ENCODE data around the gene CGB8.

Gene CGB8

DNA sequence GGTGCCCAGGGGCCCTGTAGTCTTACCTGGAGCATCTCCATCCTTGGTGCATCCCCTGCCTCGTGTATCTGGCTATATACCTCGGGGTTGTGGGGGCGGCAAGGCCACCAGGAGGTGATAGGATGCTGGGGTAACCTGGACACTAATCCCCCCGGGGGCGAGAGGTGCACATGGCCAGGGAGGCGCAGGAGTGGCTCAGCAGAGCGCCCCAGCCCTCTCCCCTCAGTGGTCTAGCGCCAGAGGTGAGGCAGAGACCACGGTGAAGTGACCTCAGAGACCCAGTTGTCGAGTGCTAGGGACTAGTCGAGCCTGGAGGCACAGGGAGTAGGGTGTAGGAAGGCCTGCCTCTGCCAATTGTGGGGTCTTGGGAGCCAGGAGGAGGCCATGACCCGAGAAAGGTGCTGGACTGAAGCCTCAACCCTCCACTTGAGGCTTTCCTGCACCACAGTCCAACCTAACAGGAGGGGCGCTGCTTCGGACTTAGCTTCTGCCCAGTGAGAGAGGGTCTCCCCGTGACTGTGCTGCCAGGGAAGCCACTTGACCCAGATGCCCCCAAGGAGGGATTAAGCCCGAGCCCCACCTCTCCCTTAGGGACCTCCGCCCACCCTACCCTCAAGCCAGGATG lies 31.8 kb downstream of the CGB8 start, which contains the start of gene LHB:
Gene LHB, minus strand, starts transcription at position 51 of the 625 bp plus-strand sequence. Its CDS starts 10 bp downstream, at position 41.
- no peak within 1 kb of the TSS for H3K27ac ChIP-seq
- TF ChIP-seq, protein P1, sequence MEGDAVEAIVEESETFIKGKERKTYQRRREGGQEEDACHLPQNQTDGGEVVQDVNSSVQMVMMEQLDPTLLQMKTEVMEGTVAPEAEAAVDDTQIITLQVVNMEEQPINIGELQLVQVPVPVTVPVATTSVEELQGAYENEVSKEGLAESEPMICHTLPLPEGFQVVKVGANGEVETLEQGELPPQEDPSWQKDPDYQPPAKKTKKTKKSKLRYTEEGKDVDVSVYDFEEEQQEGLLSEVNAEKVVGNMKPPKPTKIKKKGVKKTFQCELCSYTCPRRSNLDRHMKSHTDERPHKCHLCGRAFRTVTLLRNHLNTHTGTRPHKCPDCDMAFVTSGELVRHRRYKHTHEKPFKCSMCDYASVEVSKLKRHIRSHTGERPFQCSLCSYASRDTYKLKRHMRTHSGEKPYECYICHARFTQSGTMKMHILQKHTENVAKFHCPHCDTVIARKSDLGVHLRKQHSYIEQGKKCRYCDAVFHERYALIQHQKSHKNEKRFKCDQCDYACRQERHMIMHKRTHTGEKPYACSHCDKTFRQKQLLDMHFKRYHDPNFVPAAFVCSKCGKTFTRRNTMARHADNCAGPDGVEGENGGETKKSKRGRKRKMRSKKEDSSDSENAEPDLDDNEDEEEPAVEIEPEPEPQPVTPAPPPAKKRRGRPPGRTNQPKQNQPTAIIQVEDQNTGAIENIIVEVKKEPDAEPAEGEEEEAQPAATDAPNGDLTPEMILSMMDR (conservative IDR thresholded peaks at IDR 0.05), result no peak
- TF ChIP-seq ZFX (IDR thresholded peaks at IDR 0.05), result no peak

DNA sequence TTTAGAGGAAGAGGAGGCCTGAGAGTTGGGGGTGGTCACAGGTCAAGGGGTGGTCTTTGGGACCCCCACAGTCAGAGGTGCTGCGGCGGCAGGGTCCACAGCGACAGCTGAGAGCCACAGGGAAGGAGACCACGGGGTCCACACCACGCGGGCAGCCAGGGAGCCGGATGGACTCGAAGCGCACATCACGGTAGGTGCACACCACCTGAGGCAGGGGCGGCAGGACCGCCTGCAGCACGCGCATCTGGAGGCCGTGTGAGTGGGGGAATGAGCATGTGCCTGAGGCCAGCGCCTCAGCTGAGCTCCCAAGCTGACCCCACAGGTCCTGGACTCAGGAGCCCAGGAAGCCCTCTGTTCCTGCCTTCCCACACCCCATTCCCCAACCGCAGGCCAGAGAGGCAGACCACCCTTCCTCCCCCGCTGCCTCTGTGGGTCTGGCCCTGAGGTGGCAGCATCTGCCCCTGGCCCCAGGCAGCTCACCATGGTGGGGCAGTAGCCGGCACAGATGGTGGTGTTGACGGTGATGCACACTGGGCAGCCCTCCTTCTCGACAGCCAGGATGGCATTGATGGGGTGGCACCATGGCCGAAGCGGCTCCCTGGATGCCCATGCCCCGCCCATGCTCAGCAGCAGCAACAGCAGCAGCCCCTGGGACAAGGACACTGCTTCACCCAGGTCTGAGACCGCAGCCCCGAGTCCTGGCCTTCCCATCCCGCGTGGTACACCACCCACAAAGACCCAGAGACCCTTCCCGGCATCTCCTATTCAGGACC lies 32.7 kb downstream of the CGB8 start:
- TF ChIP-seq, protein P1 (conservative IDR thresholded peaks at IDR 0.05), result no peak
- no peak for TF ChIP-seq ZFX (IDR thresholded peaks at IDR 0.05)
- no peak overlapping the region for H3K27ac ChIP-seq

DNA sequence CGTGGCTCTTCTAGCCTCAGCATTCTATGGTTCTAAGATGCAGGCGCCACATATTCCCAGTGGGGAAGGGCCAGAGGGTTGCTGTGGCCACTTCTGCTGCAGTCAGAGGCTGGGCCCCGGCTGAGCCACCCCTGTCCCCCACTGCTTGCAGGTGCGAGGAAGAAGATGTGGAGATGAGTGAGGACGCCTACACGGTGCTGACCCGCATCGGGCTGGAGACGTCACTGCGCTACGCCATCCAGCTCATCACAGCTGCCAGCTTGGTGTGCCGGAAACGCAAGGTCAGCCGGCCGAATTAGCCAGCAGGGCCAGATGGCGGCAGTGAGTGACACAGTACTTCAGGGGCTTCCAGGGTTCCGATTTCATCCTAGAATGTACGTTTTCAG lies 34.0 kb downstream of the CGB8 start:
- TF ChIP-seq, protein P1 (conservative IDR thresholded peaks at IDR 0.05), result no peak
- no peak for TF ChIP-seq ZFX (IDR thresholded peaks at IDR 0.05)
- H3K27ac ChIP-seq, result no peak overlapping the region

GRCh38 chr19:49014123-49014869 lies 34.6 kb downstream of the CGB8 start:
- TF ChIP-seq ZFX (IDR thresholded peaks at IDR 0.05), result no peak
- TF ChIP-seq, protein P1 (conservative IDR thresholded peaks at IDR 0.05), result no peak
- no peak overlapping the region for H3K27ac ChIP-seq

GRCh38 chr19:49011194-49011593 lies 37.7 kb downstream of the CGB8 start:
- TF ChIP-seq, protein P1 (conservative IDR thresholded peaks at IDR 0.05), result no peak
- TF ChIP-seq ZFX (IDR thresholded peaks at IDR 0.05), result no peak
- H3K27ac ChIP-seq, result no peak overlapping the region

GRCh38 chr19:49010453-49010852 lies 38.5 kb downstream of the CGB8 start:
- no peak overlapping the region for H3K27ac ChIP-seq
- no peak for TF ChIP-seq ZFX (IDR thresholded peaks at IDR 0.05)
- TF ChIP-seq, protein P1 (conservative IDR thresholded peaks at IDR 0.05), result no peak

- TF ChIP-seq, protein P1 (conservative IDR thresholded peaks at IDR 0.05), result no peak
- no peak for TF ChIP-seq ZFX (IDR thresholded peaks at IDR 0.05)
- no peak overlapping the region for H3K27ac ChIP-seq
Measured at GRCh38 chr19:49009828-49010227, 39.1 kb downstream of the CGB8 start.

Data from C4-2B (cell line).